Body of pancreas (tissue), 4 donors: ENCODE results near the gene LIMS1. TPM values are rescaled to one million over a fixed set of nuclear protein-coding genes. Genes with fewer than 3 reads are reported as not detected.

Experiments
- ATAC-seq: fragments of 150-250 bp; one replicate; pipeline ENCODE4 v1.9.1; 2016
- DNase-seq, 4 donors: peaks; one replicate each; pipeline ENCODE4 v3.0.0-alpha.2; 2019
- H3K27ac ChIP-seq, 4 donors: fragments of 200-600 bp; sonication (generic); 1 replicate in 3 of 4; 2 replicates in 1 of 4; pipeline versions ENCODE4 v1.5.1 to v1.6.1; 2016 to 2019; ENCODE audit warnings: mild to moderate bottlenecking in 1 of 4, mixed read lengths in 1 of 4, moderate library complexity in 1 of 4
- H3K27me3 ChIP-seq, 2 donors: fragments of 200-600 bp; sonication (generic); one replicate each; pipeline ENCODE4 v1.6.0; 2016; ENCODE audit warnings: mild to moderate bottlenecking in 1 of 2
- H3K36me3 ChIP-seq, 2 donors: fragments of 200-600 bp; sonication (generic); replicated peaks in 1 of 2; 2 replicates each; pipeline ENCODE4 v1.5.1; 2016; ENCODE audit warnings: low read depth in 2 of 2; ENCODE audit not compliant: insufficient read depth in 1 of 2
- H3K4me1 ChIP-seq: fragments of 200-600 bp; sonication (generic); one replicate; pipeline ENCODE4 v1.6.0; 2016
- H3K4me3 ChIP-seq, 2 donors: fragments of 200-600 bp; sonication (generic); 1 replicate in 1 of 2; 2 replicates in 1 of 2; pipeline ENCODE4 v1.5.1; 2016 to 2019
- H3K9me3 ChIP-seq, 3 donors: fragments of 200-600 bp; sonication (generic); 1 replicate in 2 of 3; 2 replicates in 1 of 3; pipeline ENCODE4 v1.5.1; 2016
- POLR2A ChIP-seq, 3 donors: fragments of 450-650 bp; IDR thresholded peaks; one replicate each; pipeline ENCODE4 v1.6.1; 2016; ENCODE audit warnings: antibody characterized with exemption in 3 of 3, mild to moderate bottlenecking in 2 of 3
- WGBS, 2 donors: methylation state at CpG; one replicate each; pipeline ENCODE4 v1.1.5; 2017; 5-methylcytosine and 5-hydroxymethylcytosine counted together
- intact Hi-C: fragments of 100-400 bp; cut with DNase I; formaldehyde crosslinking; loops from one replicate; pipeline ENCODE4 v1.15.1; 2023
- total RNA-seq, 2 donors: library from RNA; depleted of rRNA; stranded (reverse); fragments of >200 nt; gene quantifications; one replicate each; pipeline ENCODE4 v1.1.0, GENCODE V29; 2016
- TF ChIP-seq, protein P1 (sequence below), 7 experiments: fragments of 450-650 bp in 4 of 7; fragments of 200-600 bp in 3 of 7; sonication (generic) in 3 of 7; IDR thresholded peaks; one replicate each; pipeline ENCODE4 v1.5.1; 2016 to 2019; ENCODE audit warnings: antibody characterized with exemption in 7 of 7

The LIMS1 gene
- total RNA-seq, 2 donors from 2014 or later: 19.1 to 28.3 TPM

- no peaks in the 10 kb centered on the region for H3K27me3 ChIP-seq
- intact Hi-C loops: no loop called here
- WGBS, 2 donors: 32 to 42% methylated on average over 6 of the region's 6 CpGs
- H3K9me3 ChIP-seq: no peaks in the 10 kb centered on the region
- no peak for ATAC-seq
- H3K4me3 ChIP-seq: no peak overlapping the region
- H3K36me3 ChIP-seq: no peaks in the 10 kb centered on the region
- H3K27ac ChIP-seq: no peak overlapping the region
- no peak for DNase-seq
- no peak for TF ChIP-seq POLR2A (IDR thresholded peaks at IDR 0.05)
- TF ChIP-seq, protein P1, sequence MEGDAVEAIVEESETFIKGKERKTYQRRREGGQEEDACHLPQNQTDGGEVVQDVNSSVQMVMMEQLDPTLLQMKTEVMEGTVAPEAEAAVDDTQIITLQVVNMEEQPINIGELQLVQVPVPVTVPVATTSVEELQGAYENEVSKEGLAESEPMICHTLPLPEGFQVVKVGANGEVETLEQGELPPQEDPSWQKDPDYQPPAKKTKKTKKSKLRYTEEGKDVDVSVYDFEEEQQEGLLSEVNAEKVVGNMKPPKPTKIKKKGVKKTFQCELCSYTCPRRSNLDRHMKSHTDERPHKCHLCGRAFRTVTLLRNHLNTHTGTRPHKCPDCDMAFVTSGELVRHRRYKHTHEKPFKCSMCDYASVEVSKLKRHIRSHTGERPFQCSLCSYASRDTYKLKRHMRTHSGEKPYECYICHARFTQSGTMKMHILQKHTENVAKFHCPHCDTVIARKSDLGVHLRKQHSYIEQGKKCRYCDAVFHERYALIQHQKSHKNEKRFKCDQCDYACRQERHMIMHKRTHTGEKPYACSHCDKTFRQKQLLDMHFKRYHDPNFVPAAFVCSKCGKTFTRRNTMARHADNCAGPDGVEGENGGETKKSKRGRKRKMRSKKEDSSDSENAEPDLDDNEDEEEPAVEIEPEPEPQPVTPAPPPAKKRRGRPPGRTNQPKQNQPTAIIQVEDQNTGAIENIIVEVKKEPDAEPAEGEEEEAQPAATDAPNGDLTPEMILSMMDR (IDR thresholded peaks at IDR 0.05): no peak
- peaks cover 18% of the 10 kb centered on the region for H3K4me1 ChIP-seq
These were observed 89.3 kb downstream of the LIMS1 start for GRCh38 chr2:108623616-108624015.

- H3K4me1 ChIP-seq: peaks cover 18% of the 10 kb centered on the region
- TF ChIP-seq, protein P1 (IDR thresholded peaks at IDR 0.05): no peak
- no peak for TF ChIP-seq POLR2A (IDR thresholded peaks at IDR 0.05)
These were observed 91.0 kb downstream of the LIMS1 start for GRCh38 chr2:108625186-108625827.

GRCh38 chr2:108625828-108626195 is 91.5 kb downstream of the LIMS1 start:
- intact Hi-C loops: no loop called here
- no peaks in the 10 kb centered on the region for H3K27me3 ChIP-seq
- no peaks in the 10 kb centered on the region for H3K36me3 ChIP-seq
- TF ChIP-seq POLR2A (IDR thresholded peaks at IDR 0.05): no peak
- TF ChIP-seq, protein P1 (IDR thresholded peaks at IDR 0.05): no peak
- no peak for ATAC-seq
- 57 to 69% methylated on average over 2 of the region's 2 CpGs for WGBS, 2 donors
- no peak for DNase-seq
- H3K4me3 ChIP-seq: no peak overlapping the region
- no peak overlapping the region for H3K27ac ChIP-seq
- no peaks in the 10 kb centered on the region for H3K9me3 ChIP-seq
- peaks cover 16% of the 10 kb centered on the region for H3K4me1 ChIP-seq

More at GRCh38 chr2:108625186-108625827, 91.0 kb downstream of the LIMS1 start:
- H3K36me3 ChIP-seq: no peaks in the 10 kb centered on the region
- H3K9me3 ChIP-seq: no peaks in the 10 kb centered on the region
- intact Hi-C loops: no loop called here
- no peak overlapping the region for H3K4me3 ChIP-seq
- no peak for ATAC-seq
- 80 to 90% methylated on average over 5 of the region's 5 CpGs for WGBS, 2 donors
- H3K27ac ChIP-seq: no peak overlapping the region
- no peak for DNase-seq
- no peaks in the 10 kb centered on the region for H3K27me3 ChIP-seq

- Histone ChIP-seq H3K4me1 (peaks cover 9% of the 10 kb centered on the region), H3K27ac (no peak overlapping the region)
- 64 to 69% methylated on average over 2 of the region's 2 CpGs for WGBS, 2 donors
These were observed 92.7 kb downstream of the LIMS1 start for GRCh38 chr2:108626995-108627394.

More at GRCh38 chr2:108626995-108627394, 92.7 kb downstream of the LIMS1 start:
- no peak for ATAC-seq
- Histone ChIP-seq H3K4me3 (no peak overlapping the region), H3K27me3 (no peaks in the 10 kb centered on the region), H3K9me3 (no peaks in the 10 kb centered on the region), H3K36me3 (no peaks in the 10 kb centered on the region)
- TF ChIP-seq POLR2A (IDR thresholded peaks at IDR 0.05): no peak
- TF ChIP-seq, protein P1 (IDR thresholded peaks at IDR 0.05): no peak
- no peak for DNase-seq
- intact Hi-C loops: no loop called here
